ENCODE data around the gene BST2. TPM values are rescaled to one million over a fixed set of nuclear protein-coding genes. Genes with fewer than 3 reads are reported as not detected.

Gene BST2
- total RNA-seq, 2 donors from 2014 or later, result 40.9 to 75.0 TPM

- H3K4me1 Mint-ChIP-seq (ENCODE audit: low read depth), result no peaks in the 10 kb centered on the region
- H3K4me3 Mint-ChIP-seq, result no peak overlapping the region
- no peak for DNase-seq
- H3K27ac Mint-ChIP-seq, result no peak overlapping the region
- H3K27me3 Mint-ChIP-seq (ENCODE audit: low read depth), result no peaks in the 10 kb centered on the region
- H3K9me3 Mint-ChIP-seq, result no peaks in the 10 kb centered on the region
- ATAC-seq (replicated peaks in 1 of 2), result no peak
- no peaks in the 10 kb centered on the region for H3K36me3 Mint-ChIP-seq (ENCODE audit: insufficient read depth in 2 of 2)
Observed at GRCh38 chr19:17431417-17431816, 26.0 kb upstream of the BST2 start.

- Mint-ChIP-seq H3K9me3 (no peaks in the 10 kb centered on the region), H3K4me3 (no peak overlapping the region), H3K27me3 (ENCODE audit: low read depth) (no peaks in the 10 kb centered on the region), H3K27ac (no peak overlapping the region), H3K4me1 (ENCODE audit: low read depth) (no peaks in the 10 kb centered on the region), H3K36me3 (ENCODE audit: insufficient read depth in 2 of 2) (no peaks in the 10 kb centered on the region)
- ATAC-seq (replicated peaks in 1 of 2) (no peak), DNase-seq (no peak)
Observed at GRCh38 chr19:17429641-17430113, 24.2 kb upstream of the BST2 start.

GRCh38 chr19:17424743-17425365 is 19.4 kb upstream of the BST2 start:
- ATAC-seq (replicated peaks in 1 of 2), result peak; percentile 47 to 62
- Mint-ChIP-seq H3K4me1 (ENCODE audit: low read depth) (peaks cover 8% of the 10 kb centered on the region), H3K27ac (no peak overlapping the region), H3K36me3 (ENCODE audit: insufficient read depth in 2 of 2) (no peaks in the 10 kb centered on the region), H3K9me3 (no peaks in the 10 kb centered on the region), H3K4me3 (no peak overlapping the region), H3K27me3 (ENCODE audit: low read depth) (no peaks in the 10 kb centered on the region)
- peak; percentile 42 to 43 for DNase-seq

GRCh38 chr19:17423429-17424208 is 18.2 kb upstream of the BST2 start:
- Mint-ChIP-seq H3K9me3 (no peaks in the 10 kb centered on the region), H3K4me3 (no peak overlapping the region)

GRCh38 chr19:17421942-17422341 is 16.5 kb upstream of the BST2 start:
- Mint-ChIP-seq H3K27ac (no peak overlapping the region), H3K27me3 (ENCODE audit: low read depth) (no peaks in the 10 kb centered on the region), H3K4me3 (no peak overlapping the region), H3K4me1 (ENCODE audit: low read depth) (peaks cover 18% of the 10 kb centered on the region), H3K36me3 (ENCODE audit: insufficient read depth in 2 of 2) (no peaks in the 10 kb centered on the region), H3K9me3 (no peaks in the 10 kb centered on the region)
- ATAC-seq (replicated peaks in 1 of 2) (no peak), DNase-seq (no peak)

More at GRCh38 chr19:17423429-17424208, 18.2 kb upstream of the BST2 start:
- no peak overlapping the region for H3K27ac Mint-ChIP-seq
- peaks cover 17% of the 10 kb centered on the region for H3K4me1 Mint-ChIP-seq (ENCODE audit: low read depth)
- H3K36me3 Mint-ChIP-seq (ENCODE audit: insufficient read depth in 2 of 2), result no peaks in the 10 kb centered on the region
- ATAC-seq (replicated peaks in 1 of 2) (no peak), DNase-seq (no peak)
- no peaks in the 10 kb centered on the region for H3K27me3 Mint-ChIP-seq (ENCODE audit: low read depth)

GRCh38 chr19:17420475-17420924 is 15.1 kb upstream of the BST2 start:
- Mint-ChIP-seq H3K4me3 (peak overlapping the region; percentile 97 to 100), H3K4me1 (ENCODE audit: low read depth) (peaks cover 18% of the 10 kb centered on the region), H3K9me3 (no peaks in the 10 kb centered on the region), H3K36me3 (ENCODE audit: insufficient read depth in 2 of 2) (no peaks in the 10 kb centered on the region), H3K27me3 (ENCODE audit: low read depth) (no peaks in the 10 kb centered on the region), H3K27ac (no peak overlapping the region)
- peak; percentile 41 to 48 for DNase-seq
- ATAC-seq (replicated peaks in 1 of 2), result peak; percentile 36 to 40

- Mint-ChIP-seq H3K27me3 (ENCODE audit: low read depth) (no peaks in the 10 kb centered on the region), H3K9me3 (no peaks in the 10 kb centered on the region), H3K36me3 (ENCODE audit: insufficient read depth in 2 of 2) (no peaks in the 10 kb centered on the region), H3K4me1 (ENCODE audit: low read depth) (peaks cover 18% of the 10 kb centered on the region), H3K27ac (peak within 1 kb of the TSS; percentile 98), H3K4me3 (peak within 1 kb of the TSS; percentile 97 to 100)
- peak; percentile 96 to 98 for ATAC-seq (replicated peaks in 1 of 2)
- peak; percentile 95 to 96 for DNase-seq
Observed at GRCh38 chr19:17419621-17420474, 14.4 kb upstream of the BST2 start, which contains the start of gene MVB12A. Gene MVB12A, plus strand, starts transcription at chr19:17420047. Its CDS starts 89 bp downstream, at chr19:17420136.

- Mint-ChIP-seq H3K36me3 (ENCODE audit: insufficient read depth in 2 of 2) (peaks cover 0 to 1% of the 10 kb centered on the region in 2 donors), H3K9me3 (no peaks in the 10 kb centered on the region), H3K4me3 (peak overlapping the region; percentile 97 to 100), H3K27ac (peak overlapping the region; percentile 98), H3K27me3 (ENCODE audit: low read depth) (no peaks in the 10 kb centered on the region), H3K4me1 (ENCODE audit: low read depth) (peaks cover 18% of the 10 kb centered on the region)
- no peak for ATAC-seq (replicated peaks in 1 of 2)
- no peak for DNase-seq
Observed at GRCh38 chr19:17419154-17419620, 13.8 kb upstream of the BST2 start.

- Mint-ChIP-seq H3K9me3 (no peaks in the 10 kb centered on the region), H3K27ac (no peak overlapping the region), H3K4me3 (peak overlapping the region; percentile 97 to 100), H3K27me3 (ENCODE audit: low read depth) (no peaks in the 10 kb centered on the region), H3K36me3 (ENCODE audit: insufficient read depth in 2 of 2) (peaks cover 0 to 1% of the 10 kb centered on the region in 2 donors), H3K4me1 (ENCODE audit: low read depth) (peaks cover 18% of the 10 kb centered on the region)
- no peak for ATAC-seq (replicated peaks in 1 of 2)
- no peak for DNase-seq
Observed at GRCh38 chr19:17418710-17419109, 13.3 kb upstream of the BST2 start.

- DNase-seq, result no peak
- ATAC-seq (replicated peaks in 1 of 2), result no peak
- Mint-ChIP-seq H3K4me1 (ENCODE audit: low read depth) (peaks cover 25% of the 10 kb centered on the region), H3K36me3 (ENCODE audit: insufficient read depth in 2 of 2) (peaks cover 1 to 5% of the 10 kb centered on the region in 2 donors), H3K9me3 (no peaks in the 10 kb centered on the region), H3K4me3 (no peak overlapping the region), H3K27me3 (ENCODE audit: low read depth) (no peaks in the 10 kb centered on the region), H3K27ac (peak overlapping the region; percentile 69)
Observed at GRCh38 chr19:17415121-17415520, 9.7 kb upstream of the BST2 start.

- no peak overlapping the region for H3K4me3 Mint-ChIP-seq
- peaks cover 1 to 5% of the 10 kb centered on the region in 2 donors for H3K36me3 Mint-ChIP-seq (ENCODE audit: insufficient read depth in 2 of 2)
- peaks cover 28% of the 10 kb centered on the region for H3K4me1 Mint-ChIP-seq (ENCODE audit: low read depth)
- no peaks in the 10 kb centered on the region for H3K9me3 Mint-ChIP-seq
- no peak for ATAC-seq (replicated peaks in 1 of 2)
- H3K27me3 Mint-ChIP-seq (ENCODE audit: low read depth), result no peaks in the 10 kb centered on the region
- no peak overlapping the region for H3K27ac Mint-ChIP-seq
- no peak for DNase-seq
Observed at GRCh38 chr19:17414097-17414496, 8.7 kb upstream of the BST2 start.

GRCh38 chr19:17411801-17412200 is 6.4 kb upstream of the BST2 start:
- no peaks in the 10 kb centered on the region for H3K27me3 Mint-ChIP-seq (ENCODE audit: low read depth)
- no peaks in the 10 kb centered on the region for H3K9me3 Mint-ChIP-seq
- H3K27ac Mint-ChIP-seq, result no peak overlapping the region

More at GRCh38 chr19:17411801-17412200, 6.4 kb upstream of the BST2 start:
- no peak for ATAC-seq (replicated peaks in 1 of 2)
- no peak for DNase-seq
- Mint-ChIP-seq H3K36me3 (ENCODE audit: insufficient read depth in 2 of 2) (peaks cover 1 to 5% of the 10 kb centered on the region in 2 donors), H3K4me3 (no peak overlapping the region), H3K4me1 (ENCODE audit: low read depth) (peaks cover 35% of the 10 kb centered on the region)

Data from activated T-cell treated with anti-CD3 and anti-CD28 coated beads, Interleukin-2, amount 50 U/mL, for 72 hours (primary cell).